ENCODE measurements around the gene LMCD1. TPM values are rescaled to one million over a fixed set of nuclear protein-coding genes. Genes with fewer than 3 reads are reported as not detected.

Gene LMCD1
- polyA plus RNA-seq, 5 donors = 66.9 to 81.8 (median 78.7) TPM

GRCh38 chr3:8482263-8482662, 19.4 kb upstream of the LMCD1 start:
- DNase-seq = no peak

GRCh38 chr3:8482960-8483665, 18.5 kb upstream of the LMCD1 start:
- DNase-seq = peak; percentile 78 to 87

- no peak for DNase-seq
These were observed 17.0 kb upstream of the LMCD1 start for GRCh38 chr3:8484409-8485140.

- no peak for DNase-seq
These were observed 16.3 kb upstream of the LMCD1 start for GRCh38 chr3:8485141-8485870.

GRCh38 chr3:8485943-8486342, 15.7 kb upstream of the LMCD1 start:
- no peak for DNase-seq

GRCh38 chr3:8486434-8486833, 15.2 kb upstream of the LMCD1 start:
- no peak for DNase-seq

- DNase-seq = no peak
These were observed 14.7 kb upstream of the LMCD1 start for GRCh38 chr3:8486936-8487335.

GRCh38 chr3:8488411-8488810, 13.2 kb upstream of the LMCD1 start:
- DNase-seq = no peak

- no peak for DNase-seq
These were observed 12.7 kb upstream of the LMCD1 start for GRCh38 chr3:8488877-8489276.

GRCh38 chr3:8489278-8489792, 12.3 kb upstream of the LMCD1 start:
- no peak for DNase-seq

GRCh38 chr3:8490079-8490552, 11.5 kb upstream of the LMCD1 start:
- no peak for DNase-seq

GRCh38 chr3:8491271-8492144, 10.1 kb upstream of the LMCD1 start:
- DNase-seq = no peak

GRCh38 chr3:8492744-8493511, 8.7 kb upstream of the LMCD1 start:
- DNase-seq = no peak

GRCh38 chr3:8493744-8494143, 7.9 kb upstream of the LMCD1 start:
- no peak for DNase-seq

GRCh38 chr3:8494327-8494726, 7.3 kb upstream of the LMCD1 start:
- no peak for DNase-seq

- DNase-seq = no peak
These were observed 4.0 kb upstream of the LMCD1 start for GRCh38 chr3:8497582-8497981.

- no peak for DNase-seq
These were observed 2.4 kb upstream of the LMCD1 start for GRCh38 chr3:8499181-8499611.

- DNase-seq = peak in 1 of 2 donors; percentile 60
These were observed 1.2 kb upstream of the LMCD1 start for GRCh38 chr3:8500319-8500988.

- DNase-seq = no peak
These were observed 643 bp upstream of the LMCD1 start for GRCh38 chr3:8500989-8501370.

GRCh38 chr3:8503461-8503860, 1.8 kb downstream of the LMCD1 start:
- no peak for DNase-seq

All from right lung (tissue), 5 donors.